ENCODE results near the gene RPL35.
"Not testable (repeated sequence)": the region's sequence is repeated elsewhere in the genome, so short reads cannot be mapped to it uniquely, and the experiment has no call there.

Gene RPL35

DNA sequence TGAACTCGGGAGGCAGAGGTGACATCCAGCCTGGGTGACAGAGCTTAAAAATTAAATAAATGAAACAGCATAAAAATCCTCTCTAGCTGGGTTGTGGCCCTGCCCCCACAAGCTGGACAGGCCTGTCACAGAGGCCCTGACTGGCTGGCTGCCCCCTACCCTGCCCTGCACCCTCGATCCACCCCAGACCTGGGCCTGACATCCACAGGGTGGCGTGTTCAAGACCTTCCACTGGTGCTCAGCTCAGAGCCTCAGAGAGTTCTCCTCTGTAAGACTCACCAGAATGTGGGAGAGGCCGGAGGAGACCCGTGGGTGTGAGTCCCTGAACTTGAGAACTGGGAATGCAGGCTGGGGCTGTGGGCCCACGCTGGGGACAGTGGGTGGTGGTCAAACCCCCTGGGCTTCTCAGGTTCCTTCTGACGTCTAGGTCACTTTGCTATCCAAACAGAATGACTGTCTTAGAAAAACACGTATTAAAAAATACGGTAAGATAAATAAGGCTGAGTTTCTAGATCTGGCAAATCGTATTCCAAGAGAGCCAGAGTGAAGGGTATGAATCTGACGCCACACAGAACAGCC lies 18.2 kb downstream of the RPL35 start:
- Histone ChIP-seq H3K4me3 (ENCODE audit: low read length) (no peak overlapping the region), H3K9ac (ENCODE audit: low read length) (no peak overlapping the region), H3K27me3 (ENCODE audit: control insufficient read depth, insufficient read depth, low read length) (no peaks in the 10 kb centered on the region), H3K4me1 (ENCODE audit: control insufficient read depth, low read depth, low read length) (no peaks in the 10 kb centered on the region), H3K27ac (ENCODE audit: low read length) (no peak overlapping the region), H3K9me3 (ENCODE audit: control insufficient read depth, low read depth, low read length) (no peaks in the 10 kb centered on the region), H3K36me3 (ENCODE audit: control insufficient read depth, low read depth, low read length) (no peaks in the 10 kb centered on the region)

DNA sequence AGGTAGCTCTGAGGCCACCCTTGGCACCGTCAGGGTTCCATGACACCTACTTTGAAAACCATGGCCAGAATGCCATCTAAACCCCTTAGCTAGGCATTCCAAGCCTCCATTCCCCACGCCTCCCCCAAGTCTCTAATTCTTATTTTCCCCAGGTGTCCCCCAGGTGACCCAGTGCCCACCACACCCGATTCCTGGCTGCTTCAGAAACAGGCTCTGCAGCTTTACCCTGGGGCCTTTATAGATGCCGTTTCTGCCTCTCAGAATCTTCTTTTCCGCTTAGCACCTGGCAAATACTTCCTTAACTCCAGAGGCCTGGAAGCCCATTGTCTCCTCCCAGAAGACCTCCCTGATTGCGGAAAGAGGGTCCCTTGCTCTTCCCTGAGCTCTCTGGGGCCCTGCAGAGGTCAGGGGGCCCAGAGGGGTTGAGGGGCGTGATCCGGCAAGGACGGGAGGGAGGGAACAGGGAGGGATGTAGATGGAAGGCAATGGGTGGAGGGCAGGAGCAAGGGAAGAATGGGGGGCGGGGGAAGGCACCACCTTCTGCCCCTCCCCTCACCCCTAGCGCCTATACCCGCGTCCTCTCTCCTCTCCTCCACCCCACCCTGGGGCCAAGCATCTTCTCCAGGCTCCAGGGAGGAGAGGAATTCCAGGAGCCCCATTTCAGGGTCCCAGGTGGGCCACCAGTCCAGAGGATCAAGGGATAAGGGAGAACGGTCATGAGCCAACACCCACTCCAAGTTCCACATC lies 20.5 kb downstream of the RPL35 start:
- no peak overlapping the region for H3K4me3 ChIP-seq (ENCODE audit: low read length)
- no peaks in the 10 kb centered on the region for H3K27me3 ChIP-seq (ENCODE audit: control insufficient read depth, insufficient read depth, low read length)
- no peak overlapping the region for H3K27ac ChIP-seq (ENCODE audit: low read length)
- H3K9ac ChIP-seq (ENCODE audit: low read length), result no peak overlapping the region
- H3K4me1 ChIP-seq (ENCODE audit: control insufficient read depth, low read depth, low read length), result no peaks in the 10 kb centered on the region
- no peaks in the 10 kb centered on the region for H3K36me3 ChIP-seq (ENCODE audit: control insufficient read depth, low read depth, low read length)
- H3K9me3 ChIP-seq (ENCODE audit: control insufficient read depth, low read depth, low read length), result no peaks in the 10 kb centered on the region

DNA sequence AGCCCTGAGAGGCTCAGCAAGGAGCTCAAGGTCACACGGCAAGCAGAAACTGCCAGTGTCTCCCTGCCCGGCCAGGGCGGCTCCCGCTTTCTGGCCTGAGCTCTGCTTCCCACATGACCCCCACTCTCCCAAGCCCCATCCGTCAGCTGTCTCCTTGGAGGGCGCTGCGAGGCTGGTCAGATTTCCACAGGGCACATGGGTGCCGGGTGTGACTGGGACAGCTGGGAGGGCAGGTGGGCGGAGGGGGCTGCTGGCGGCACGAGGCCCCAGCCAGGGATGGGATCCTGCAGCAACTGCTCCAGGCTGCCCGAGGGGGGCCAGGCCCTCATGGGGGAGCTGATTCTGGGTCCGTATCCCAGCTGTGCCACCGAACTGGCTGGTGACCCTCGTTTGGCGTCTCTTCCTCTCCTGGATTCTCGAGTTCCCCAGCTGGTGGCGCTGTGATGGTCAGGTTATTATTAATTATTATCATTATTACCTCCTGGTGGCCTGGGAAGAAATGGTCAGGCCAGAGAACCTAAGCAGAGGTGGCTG lies 21.4 kb downstream of the RPL35 start:
- Histone ChIP-seq H3K27me3 (ENCODE audit: control insufficient read depth, insufficient read depth, low read length) (no peaks in the 10 kb centered on the region), H3K9ac (ENCODE audit: low read length) (no peak overlapping the region), H3K27ac (ENCODE audit: low read length) (no peak overlapping the region), H3K4me3 (ENCODE audit: low read length) (no peak overlapping the region), H3K4me1 (ENCODE audit: control insufficient read depth, low read depth, low read length) (no peaks in the 10 kb centered on the region), H3K36me3 (ENCODE audit: control insufficient read depth, low read depth, low read length) (no peaks in the 10 kb centered on the region), H3K9me3 (ENCODE audit: control insufficient read depth, low read depth, low read length) (no peaks in the 10 kb centered on the region)

DNA sequence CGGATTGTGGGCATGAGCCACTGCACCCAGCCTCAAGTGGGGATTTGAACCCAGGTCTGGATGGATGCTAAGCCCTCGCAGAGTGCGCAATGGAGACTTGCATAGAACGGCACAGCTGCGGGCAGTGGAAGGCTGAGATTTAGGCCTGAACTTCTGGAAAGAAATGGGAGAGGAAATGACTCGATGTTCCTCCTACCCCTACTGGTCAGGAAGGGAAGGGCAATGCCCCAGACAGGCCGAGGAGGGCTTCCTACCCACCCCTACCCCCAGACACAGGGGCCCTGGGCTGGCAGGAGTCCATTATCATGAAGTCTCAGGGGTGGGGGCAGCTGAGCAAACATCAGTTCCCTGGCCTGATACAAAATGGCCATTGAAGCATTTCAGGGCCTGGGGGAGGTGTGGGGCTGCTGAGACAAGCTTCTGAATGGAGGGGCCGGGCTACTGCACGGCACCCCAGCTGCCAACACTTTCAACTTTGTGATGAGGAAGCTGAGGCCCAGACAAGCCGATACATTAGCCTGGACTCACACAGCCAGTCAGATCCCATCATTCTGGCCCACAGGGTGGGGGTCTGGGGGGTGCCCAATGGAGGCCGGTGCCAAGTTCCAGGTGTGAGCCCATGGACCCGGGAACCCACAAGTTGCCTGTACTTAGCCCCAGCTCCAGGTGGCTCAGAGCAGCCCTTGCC lies 22.0 kb downstream of the RPL35 start:
- H3K4me3 ChIP-seq (ENCODE audit: low read length), result no peak overlapping the region
- no peak overlapping the region for H3K27ac ChIP-seq (ENCODE audit: low read length)
- H3K27me3 ChIP-seq (ENCODE audit: control insufficient read depth, insufficient read depth, low read length), result no peaks in the 10 kb centered on the region
- no peaks in the 10 kb centered on the region for H3K4me1 ChIP-seq (ENCODE audit: control insufficient read depth, low read depth, low read length)
- H3K36me3 ChIP-seq (ENCODE audit: control insufficient read depth, low read depth, low read length), result no peaks in the 10 kb centered on the region
- no peak overlapping the region for H3K9ac ChIP-seq (ENCODE audit: low read length)
- H3K9me3 ChIP-seq (ENCODE audit: control insufficient read depth, low read depth, low read length), result no peaks in the 10 kb centered on the region

DNA sequence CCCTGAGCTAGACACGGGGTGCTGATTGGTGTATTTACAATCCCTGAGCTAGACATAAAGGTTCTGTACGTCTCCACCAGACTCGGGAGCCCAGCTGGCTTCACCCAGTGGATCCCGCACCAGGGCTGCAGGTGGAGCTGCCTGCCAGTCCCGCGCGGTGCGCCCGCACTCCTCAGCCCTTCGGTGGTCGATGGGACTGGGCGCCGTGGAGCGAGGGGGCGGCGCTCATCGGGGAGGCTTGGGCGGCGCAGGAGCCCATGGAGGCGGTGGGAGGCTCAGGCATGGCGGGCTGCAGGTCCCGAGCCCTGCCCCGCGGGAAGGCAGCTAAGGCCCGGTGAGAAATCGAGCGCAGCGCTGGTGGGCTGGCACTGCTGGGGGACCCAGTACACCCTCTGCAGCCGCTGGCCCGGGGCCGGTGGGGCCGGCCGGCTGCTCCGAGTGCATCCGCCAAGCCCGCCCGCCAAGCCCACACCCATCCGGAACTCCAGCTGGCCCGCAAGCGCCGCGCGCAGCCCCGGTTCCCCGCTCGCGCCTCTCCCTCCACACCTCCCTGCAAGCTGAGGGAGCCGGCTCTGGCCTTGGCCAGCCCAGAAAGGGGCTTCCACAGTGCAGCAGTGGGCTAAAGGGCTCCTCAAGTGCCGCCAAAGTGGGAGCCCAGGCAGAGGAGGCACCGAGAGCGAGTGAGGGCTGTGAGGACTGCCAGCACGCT lies 23.0 kb downstream of the RPL35 start:
- not testable (repeated sequence) for H3K36me3 ChIP-seq (ENCODE audit: control insufficient read depth, low read depth, low read length); H3K27ac ChIP-seq (ENCODE audit: low read length); H3K4me3 ChIP-seq (ENCODE audit: low read length); H3K9ac ChIP-seq (ENCODE audit: low read length); H3K9me3 ChIP-seq (ENCODE audit: control insufficient read depth, low read depth, low read length); H3K27me3 ChIP-seq (ENCODE audit: control insufficient read depth, insufficient read depth, low read length); H3K4me1 ChIP-seq (ENCODE audit: control insufficient read depth, low read depth, low read length)

DNA sequence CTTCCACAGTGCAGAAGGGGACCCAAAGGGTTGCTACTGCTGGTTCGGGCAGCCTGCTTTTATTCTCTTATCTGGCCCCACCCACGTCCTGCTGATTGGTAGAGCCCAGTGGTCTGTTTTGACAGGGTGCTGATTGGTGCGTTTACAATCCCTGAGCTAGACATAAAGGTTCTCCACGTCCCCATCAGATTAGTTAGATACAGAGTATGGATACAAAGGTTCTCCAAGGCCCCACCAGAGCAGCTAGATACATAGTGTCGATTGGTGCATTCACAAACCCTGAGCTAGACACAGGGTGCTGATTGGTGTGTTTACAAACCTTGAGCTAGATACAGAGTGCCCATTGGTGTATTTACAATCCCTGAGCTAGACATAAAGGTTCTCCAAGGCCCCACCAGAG lies 23.6 kb downstream of the RPL35 start:
- not testable (repeated sequence) for H3K9me3 ChIP-seq (ENCODE audit: control insufficient read depth, low read depth, low read length); H3K27me3 ChIP-seq (ENCODE audit: control insufficient read depth, insufficient read depth, low read length); H3K4me3 ChIP-seq (ENCODE audit: low read length); H3K27ac ChIP-seq (ENCODE audit: low read length); H3K4me1 ChIP-seq (ENCODE audit: control insufficient read depth, low read depth, low read length); H3K36me3 ChIP-seq (ENCODE audit: control insufficient read depth, low read depth, low read length); H3K9ac ChIP-seq (ENCODE audit: low read length)

DNA sequence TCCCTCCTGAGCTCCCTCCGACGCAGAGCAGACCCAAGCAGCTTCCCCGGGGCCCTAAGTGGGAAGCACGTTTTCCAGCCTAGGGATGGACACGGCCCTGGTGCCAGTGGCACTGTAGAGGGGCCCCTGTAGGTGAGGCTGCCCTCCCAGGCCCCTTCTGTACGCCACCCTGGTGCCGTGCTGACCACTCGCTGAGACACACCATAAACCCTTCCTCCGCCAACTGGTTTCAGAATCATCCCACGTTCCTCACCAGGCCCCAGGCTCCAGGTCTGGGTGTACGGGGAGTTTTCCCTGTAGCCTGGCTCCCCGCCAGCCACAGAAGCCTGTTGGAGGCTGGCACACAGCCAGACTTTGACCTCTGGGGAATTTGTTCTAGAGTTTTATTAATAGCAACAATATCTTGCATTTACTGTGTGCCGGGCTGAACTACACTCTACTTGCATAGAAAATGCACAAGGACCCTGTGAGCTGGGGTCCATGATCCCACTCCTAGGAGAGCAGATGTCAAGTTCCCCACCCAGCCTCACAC lies 26.7 kb downstream of the RPL35 start:
- Histone ChIP-seq H3K27me3 (ENCODE audit: control insufficient read depth, insufficient read depth, low read length) (no peaks in the 10 kb centered on the region), H3K27ac (ENCODE audit: low read length) (no peak overlapping the region), H3K9me3 (ENCODE audit: control insufficient read depth, low read depth, low read length) (no peaks in the 10 kb centered on the region), H3K36me3 (ENCODE audit: control insufficient read depth, low read depth, low read length) (no peaks in the 10 kb centered on the region), H3K4me3 (ENCODE audit: low read length) (no peak overlapping the region), H3K9ac (ENCODE audit: low read length) (no peak overlapping the region), H3K4me1 (ENCODE audit: control insufficient read depth, low read depth, low read length) (no peaks in the 10 kb centered on the region)

DNA sequence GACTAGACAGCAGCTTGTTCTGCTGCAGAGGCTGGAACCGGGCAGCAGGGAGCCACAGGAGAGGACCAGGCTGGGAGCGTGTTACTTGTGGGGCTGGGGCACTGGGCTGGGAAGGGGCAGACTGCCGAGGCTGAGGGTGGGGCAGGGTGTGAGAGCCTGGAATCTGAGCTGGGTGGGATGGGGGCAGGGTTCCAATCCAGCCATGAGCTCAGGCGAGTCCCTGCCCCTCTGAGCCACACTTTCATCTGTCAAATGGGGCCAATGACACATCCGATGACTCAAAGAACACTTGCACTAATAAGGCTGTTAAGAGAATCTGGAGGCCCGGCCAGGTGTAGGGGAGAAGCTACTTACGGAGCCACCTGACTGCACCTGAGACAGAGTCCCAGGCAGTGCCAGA lies 27.2 kb downstream of the RPL35 start:
- Histone ChIP-seq H3K27ac (ENCODE audit: low read length) (no peak overlapping the region), H3K4me3 (ENCODE audit: low read length) (no peak overlapping the region), H3K4me1 (ENCODE audit: control insufficient read depth, low read depth, low read length) (peaks cover 2% of the 10 kb centered on the region), H3K9me3 (ENCODE audit: control insufficient read depth, low read depth, low read length) (no peaks in the 10 kb centered on the region), H3K9ac (ENCODE audit: low read length) (no peak overlapping the region), H3K27me3 (ENCODE audit: control insufficient read depth, insufficient read depth, low read length) (no peaks in the 10 kb centered on the region), H3K36me3 (ENCODE audit: control insufficient read depth, low read depth, low read length) (no peaks in the 10 kb centered on the region)

DNA sequence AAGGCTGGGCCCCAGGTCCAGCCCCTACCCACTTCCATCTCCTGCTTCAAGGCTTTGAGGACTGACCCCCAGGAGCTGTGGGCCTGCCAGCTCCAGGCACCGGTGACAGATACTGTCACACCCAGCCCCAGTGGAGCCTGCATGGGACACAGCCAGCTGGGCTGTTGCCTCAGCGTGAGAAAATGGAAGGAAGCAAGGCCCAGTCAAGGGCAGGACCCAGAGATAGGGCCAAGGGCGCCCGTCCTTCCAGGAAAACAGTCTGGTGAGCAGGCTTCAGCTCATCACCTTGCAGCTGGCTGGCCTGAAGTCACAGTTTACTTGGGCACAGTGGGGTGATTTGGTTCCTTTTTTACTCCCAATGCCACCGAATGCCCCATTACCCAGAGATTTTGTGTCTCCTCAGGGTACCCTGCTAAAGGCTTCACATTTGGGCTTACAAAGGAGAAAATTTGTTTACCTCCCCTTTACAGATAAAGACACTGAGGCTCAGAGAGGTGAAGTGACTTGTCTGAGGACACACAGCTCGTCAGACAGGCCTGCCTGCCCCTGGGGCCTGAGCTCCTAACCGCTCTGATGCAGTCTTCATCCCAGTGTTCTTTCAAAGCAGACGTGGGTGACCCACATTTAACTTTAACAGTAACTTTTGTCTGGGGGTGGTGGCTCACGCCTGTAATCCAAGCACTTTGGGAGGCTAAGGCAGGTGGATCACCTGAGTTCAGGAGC lies 30.0 kb downstream of the RPL35 start:
- Histone ChIP-seq H3K27me3 (ENCODE audit: control insufficient read depth, insufficient read depth, low read length) (no peaks in the 10 kb centered on the region), H3K9ac (ENCODE audit: low read length) (no peak overlapping the region)

DNA sequence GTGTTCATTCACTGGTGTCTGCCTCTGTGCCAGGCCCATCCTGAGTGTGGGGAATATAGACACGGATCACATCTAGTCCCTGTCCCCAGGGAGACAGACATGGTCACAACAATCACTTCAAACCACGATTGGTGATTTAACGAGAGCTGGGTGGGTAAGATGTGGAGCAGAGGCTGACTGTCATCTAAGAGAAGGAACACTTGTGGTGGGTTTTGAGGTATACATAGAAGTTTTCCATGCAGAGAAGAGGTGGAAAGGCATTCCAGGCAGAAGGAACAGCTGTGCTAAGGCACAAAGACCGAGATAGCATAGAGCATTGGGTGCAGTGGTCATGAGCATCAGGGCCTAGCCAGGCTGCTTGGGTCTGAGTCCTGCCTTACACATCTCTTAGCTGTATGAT lies 31.2 kb downstream of the RPL35 start:
- H3K4me1 ChIP-seq (ENCODE audit: control insufficient read depth, low read depth, low read length), result peaks cover 6% of the 10 kb centered on the region
- no peak overlapping the region for H3K9ac ChIP-seq (ENCODE audit: low read length)
- H3K36me3 ChIP-seq (ENCODE audit: control insufficient read depth, low read depth, low read length), result no peaks in the 10 kb centered on the region
- no peaks in the 10 kb centered on the region for H3K27me3 ChIP-seq (ENCODE audit: control insufficient read depth, insufficient read depth, low read length)
- no peak overlapping the region for H3K27ac ChIP-seq (ENCODE audit: low read length)
- no peaks in the 10 kb centered on the region for H3K9me3 ChIP-seq (ENCODE audit: control insufficient read depth, low read depth, low read length)
- H3K4me3 ChIP-seq (ENCODE audit: low read length), result no peak overlapping the region

More for the DNA sequence above, 30.0 kb downstream of the RPL35 start:
- no peaks in the 10 kb centered on the region for H3K9me3 ChIP-seq (ENCODE audit: control insufficient read depth, low read depth, low read length)
- no peaks in the 10 kb centered on the region for H3K36me3 ChIP-seq (ENCODE audit: control insufficient read depth, low read depth, low read length)
- H3K4me3 ChIP-seq (ENCODE audit: low read length), result no peak overlapping the region
- no peak overlapping the region for H3K27ac ChIP-seq (ENCODE audit: low read length)
- H3K4me1 ChIP-seq (ENCODE audit: control insufficient read depth, low read depth, low read length), result peaks cover 6% of the 10 kb centered on the region

DNA sequence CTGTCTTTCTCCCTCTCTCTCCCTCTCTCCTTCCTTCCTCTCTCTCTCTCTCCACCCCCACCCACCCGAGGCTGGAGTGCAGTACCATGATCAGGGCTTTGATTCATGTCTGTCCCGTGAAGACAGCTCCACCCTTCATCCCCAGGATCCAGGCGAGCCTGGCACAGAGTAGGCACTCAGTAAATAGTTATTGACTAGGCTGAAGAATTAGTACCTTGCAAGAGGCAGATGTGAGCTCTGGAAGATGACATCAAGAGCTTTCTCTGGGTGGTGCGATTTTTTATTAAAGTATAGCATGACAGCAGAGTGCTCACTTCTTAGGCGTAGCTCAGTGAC lies 32.5 kb downstream of the RPL35 start:
- no peaks in the 10 kb centered on the region for H3K27me3 ChIP-seq (ENCODE audit: control insufficient read depth, insufficient read depth, low read length)
- no peaks in the 10 kb centered on the region for H3K9me3 ChIP-seq (ENCODE audit: control insufficient read depth, low read depth, low read length)
- H3K27ac ChIP-seq (ENCODE audit: low read length), result no peak overlapping the region
- no peak overlapping the region for H3K4me3 ChIP-seq (ENCODE audit: low read length)
- H3K9ac ChIP-seq (ENCODE audit: low read length), result no peak overlapping the region
- peaks cover 6% of the 10 kb centered on the region for H3K4me1 ChIP-seq (ENCODE audit: control insufficient read depth, low read depth, low read length)
- no peaks in the 10 kb centered on the region for H3K36me3 ChIP-seq (ENCODE audit: control insufficient read depth, low read depth, low read length)

Data from iPS-18a (cell line).